Keratinocyte (primary cell): Measurements from ENCODE around the gene FAM20C. TPM values are rescaled to one million over a fixed set of nuclear protein-coding genes. Genes with fewer than 3 reads are reported as not detected.
"Not testable (repeated sequence)": the region's sequence is repeated elsewhere in the genome, so short reads cannot be mapped to it uniquely, and the experiment has no call there.

Experiments
- DNase-seq: peaks from one replicate; pipeline ENCODE4 v3.0.0-alpha.2; 2011; ENCODE audit warnings: low read depth, missing footprints, low spot score
- FAIRE-seq: peaks from 2 replicates; lab custom pipeline; 2011; peaks lifted over from hg19 to GRCh38; lab: Jason Lieb, UNC
- H2AFZ ChIP-seq: 2 replicates; pipeline ENCODE4 v1.6.0; 2012; ENCODE audit warnings: low read length, control low read depth, inconsistent platforms; ENCODE audit not compliant: control insufficient read depth
- H3K27ac ChIP-seq: 2 replicates; pipeline ENCODE4 v1.5.1; 2011; ENCODE audit warnings: low read length; ENCODE audit not compliant: control insufficient read depth, insufficient read depth
- H3K27me3 ChIP-seq: 3 replicates; pipeline ENCODE4 v1.6.0; 2011; ENCODE audit warnings: low read length; ENCODE audit not compliant: control insufficient read depth, insufficient read depth; ENCODE audit errors: extremely low read depth
- H3K36me3 ChIP-seq, 2 experiments: 2 replicates in 1 of 2; 3 replicates in 1 of 2; pipeline ENCODE4 v1.5.1; 2011; ENCODE audit warnings: low read length in 2 of 2, mild to moderate bottlenecking in 1 of 2; ENCODE audit not compliant: control insufficient read depth in 2 of 2, insufficient read depth in 2 of 2; ENCODE audit errors: extremely low read depth in 1 of 2
- H3K4me1 ChIP-seq: 3 replicates; pipeline ENCODE4 v1.5.1; 2011; ENCODE audit warnings: low read length; ENCODE audit not compliant: control insufficient read depth, insufficient read depth; ENCODE audit errors: extremely low read depth
- H3K4me2 ChIP-seq: 3 replicates; pipeline ENCODE4 v1.6.0; 2011; ENCODE audit warnings: low read depth, low read length; ENCODE audit not compliant: control insufficient read depth, insufficient read depth; ENCODE audit errors: extremely low read depth
- H3K4me3 ChIP-seq, 3 experiments: fragments of 200-600 bp in 1 of 3; sonication (generic) in 1 of 3; 2 replicates in 2 of 3; 3 replicates in 1 of 3; pipeline ENCODE4 v1.5.1; 2011 to 2016; ENCODE audit warnings: low read length in 3 of 3, mild to moderate bottlenecking in 3 of 3, control low read depth in 2 of 3, inconsistent platforms in 1 of 3, low read depth in 1 of 3, mixed read lengths in 1 of 3, mixed run types in 1 of 3, moderate library complexity in 1 of 3; ENCODE audit not compliant: control insufficient read depth in 2 of 3, insufficient read depth in 2 of 3; ENCODE audit errors: extremely low read depth in 1 of 3
- H3K79me2 ChIP-seq: 2 replicates; pipeline ENCODE4 v1.6.0; 2012; ENCODE audit warnings: low read length; ENCODE audit not compliant: control insufficient read depth, insufficient read depth
- H3K9ac ChIP-seq: 3 replicates; pipeline ENCODE4 v1.6.0; 2011; ENCODE audit warnings: low read length; ENCODE audit not compliant: control insufficient read depth, insufficient read depth; ENCODE audit errors: extremely low read depth
- H3K9me1 ChIP-seq: 3 replicates; pipeline ENCODE4 v1.6.0; 2011; ENCODE audit warnings: low read length; ENCODE audit not compliant: control insufficient read depth, insufficient read depth; ENCODE audit errors: extremely low read depth
- H3K9me3 ChIP-seq: 2 replicates; pipeline ENCODE4 v1.5.1; 2012; ENCODE audit warnings: low read depth, low read length; ENCODE audit not compliant: control insufficient read depth
- H4K20me1 ChIP-seq: 3 replicates; pipeline ENCODE4 v1.6.0; 2011; ENCODE audit warnings: low read length; ENCODE audit not compliant: control insufficient read depth, insufficient read depth; ENCODE audit errors: extremely low read depth
- EZH2 ChIP-seq: IDR thresholded peaks from one replicate; pipeline ENCODE4 v1.6.1; 2012; ENCODE audit warnings: inconsistent platforms, mild to moderate bottlenecking, low read length, moderate library complexity
- dilution Hi-C: fragments of 300-500 bp; cut with MboI; formaldehyde crosslinking; loops from one replicate; pipeline ENCODE4 v1.7.0; 2020; ENCODE audit warnings: low sequenced_read_pairs; ENCODE audit not compliant: extremely low pct_ligation_motif_present
- polyA plus RNA-seq, 5 experiments: library from polyadenylated mRNA; depleted of rRNA in 3 of 5; stranded (reverse) in 3 of 5; stranded (forward) in 1 of 5; unstranded in 1 of 5; fragments of >200 nt; gene quantifications; 1 replicate in 1 of 5; 2 replicates in 3 of 5; 3 replicates in 1 of 5; pipeline versions ENCODE4 v1.2.1 to v1.2.3, GENCODE V29; 2011 to 2012; ENCODE audit warnings: missing spikeins in 2 of 5, low read depth in 1 of 5, low replicate concordance in 1 of 5
- TF ChIP-seq, protein P1 (sequence below), 3 experiments: IDR thresholded peaks in 1 of 3; conservative IDR thresholded peaks in 1 of 3; optimal IDR thresholded peaks in 1 of 3; 2 replicates in 2 of 3; 3 replicates in 1 of 3; pipeline versions ENCODE3 to v1.5.1; 2011; ENCODE audit warnings: low read length in 3 of 3, mild to moderate bottlenecking in 3 of 3, moderate library complexity in 2 of 3, control low read depth in 1 of 3, inconsistent platforms in 1 of 3; ENCODE audit not compliant: insufficient read depth in 2 of 3; ENCODE audit errors: extremely low read depth in 1 of 3

FAM20C gene
- polyA plus RNA-seq, 1 donor (not counting 4 experiments of a cell fraction or from before 2014, with no cell fraction given), result 3.8 TPM

DNA sequence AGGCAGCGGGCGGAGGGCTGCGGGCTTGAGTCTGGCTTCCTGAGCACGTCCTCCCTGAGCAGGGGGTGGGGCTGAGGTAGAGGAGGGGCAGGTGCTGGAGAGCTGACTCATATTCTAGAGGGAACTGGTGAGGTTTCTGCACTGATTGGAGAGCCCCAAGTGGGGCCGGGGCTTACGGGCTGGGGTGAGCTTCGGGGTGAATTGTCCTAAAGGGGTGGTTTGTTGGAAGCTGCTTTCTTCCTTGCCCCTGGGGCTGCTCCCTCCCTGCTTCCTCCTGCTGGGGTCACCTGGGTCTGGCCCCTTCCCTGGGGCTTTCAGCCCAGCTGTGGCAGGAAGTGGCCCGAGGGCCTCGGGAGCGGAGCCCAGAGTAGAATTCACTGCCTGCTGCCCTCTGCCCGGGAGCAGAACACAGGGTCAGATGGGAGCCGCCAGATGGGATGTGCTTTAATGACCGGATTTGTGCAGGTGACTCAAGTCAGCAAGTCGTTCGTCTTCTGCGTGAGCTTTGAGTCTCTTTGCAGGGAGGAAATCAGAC, 48.6 kb downstream of the FAM20C start:
- Histone ChIP-seq H3K36me3 (no peaks in the 10 kb centered on the region), H3K79me2 (peaks cover 5% of the 10 kb centered on the region), H3K4me2 (peak overlapping the region; percentile 80), H2AFZ (no peak overlapping the region), H3K27ac (no peak overlapping the region), H3K9me1 (no peaks in the 10 kb centered on the region), H3K27me3 (no peaks in the 10 kb centered on the region), H3K9ac (no peak overlapping the region), H3K4me3 (peak overlapping the region in 1 of 3 experiments; percentile 38), H3K4me1 (peaks cover 18% of the 10 kb centered on the region), H3K9me3 (no peaks in the 10 kb centered on the region), H4K20me1 (no peaks in the 10 kb centered on the region)
- TF ChIP-seq, protein P1, sequence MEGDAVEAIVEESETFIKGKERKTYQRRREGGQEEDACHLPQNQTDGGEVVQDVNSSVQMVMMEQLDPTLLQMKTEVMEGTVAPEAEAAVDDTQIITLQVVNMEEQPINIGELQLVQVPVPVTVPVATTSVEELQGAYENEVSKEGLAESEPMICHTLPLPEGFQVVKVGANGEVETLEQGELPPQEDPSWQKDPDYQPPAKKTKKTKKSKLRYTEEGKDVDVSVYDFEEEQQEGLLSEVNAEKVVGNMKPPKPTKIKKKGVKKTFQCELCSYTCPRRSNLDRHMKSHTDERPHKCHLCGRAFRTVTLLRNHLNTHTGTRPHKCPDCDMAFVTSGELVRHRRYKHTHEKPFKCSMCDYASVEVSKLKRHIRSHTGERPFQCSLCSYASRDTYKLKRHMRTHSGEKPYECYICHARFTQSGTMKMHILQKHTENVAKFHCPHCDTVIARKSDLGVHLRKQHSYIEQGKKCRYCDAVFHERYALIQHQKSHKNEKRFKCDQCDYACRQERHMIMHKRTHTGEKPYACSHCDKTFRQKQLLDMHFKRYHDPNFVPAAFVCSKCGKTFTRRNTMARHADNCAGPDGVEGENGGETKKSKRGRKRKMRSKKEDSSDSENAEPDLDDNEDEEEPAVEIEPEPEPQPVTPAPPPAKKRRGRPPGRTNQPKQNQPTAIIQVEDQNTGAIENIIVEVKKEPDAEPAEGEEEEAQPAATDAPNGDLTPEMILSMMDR (optimal IDR thresholded peaks at IDR 0.05 in 1 of 3, IDR thresholded peaks at IDR 0.05 in 1 of 3, conservative IDR thresholded peaks at IDR 0.05 in 1 of 3; ENCODE audit: extremely low read depth in 1 of 3, insufficient read depth in 2 of 3, low read length in 3 of 3), result no peak
- no peak for TF ChIP-seq EZH2
- FAIRE-seq (no peak), DNase-seq (no peak)
- dilution Hi-C loops, result no loop called here

DNA sequence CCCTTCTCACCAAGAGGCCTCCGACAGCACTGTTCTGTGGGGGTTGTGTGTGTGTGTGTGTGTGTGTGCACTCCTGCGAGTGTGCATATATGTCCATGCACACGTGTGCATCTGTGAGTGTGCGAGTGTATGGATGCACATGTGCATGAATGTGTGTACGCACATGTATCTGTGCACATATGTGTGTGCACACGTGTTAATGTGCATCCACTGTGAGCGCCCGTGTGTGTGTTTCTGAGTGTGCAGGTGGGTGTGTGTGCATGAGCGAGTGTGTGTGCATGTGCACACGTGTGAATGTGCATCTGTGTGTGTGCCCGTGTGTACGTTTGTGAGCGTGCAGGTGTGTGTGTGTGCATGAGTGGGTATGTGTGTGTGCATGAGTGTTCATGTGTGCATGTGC, 49.1 kb downstream of the FAM20C start:
- no peak overlapping the region for H3K9ac ChIP-seq
- no peak overlapping the region for H3K4me3 ChIP-seq
- H2AFZ ChIP-seq, result no peak overlapping the region
- H4K20me1 ChIP-seq, result no peaks in the 10 kb centered on the region
- H3K27me3 ChIP-seq, result no peaks in the 10 kb centered on the region
- TF ChIP-seq, protein P1 (optimal IDR thresholded peaks at IDR 0.05 in 1 of 3, IDR thresholded peaks at IDR 0.05 in 1 of 3, conservative IDR thresholded peaks at IDR 0.05 in 1 of 3; ENCODE audit: extremely low read depth in 1 of 3, insufficient read depth in 2 of 3, low read length in 3 of 3), result no peak
- TF ChIP-seq EZH2, result no peak
- no peaks in the 10 kb centered on the region for H3K9me3 ChIP-seq
- no peaks in the 10 kb centered on the region for H3K36me3 ChIP-seq
- H3K4me1 ChIP-seq, result peaks cover 18% of the 10 kb centered on the region
- H3K9me1 ChIP-seq, result no peaks in the 10 kb centered on the region
- peak overlapping the region; percentile 80 for H3K4me2 ChIP-seq
- H3K27ac ChIP-seq, result no peak overlapping the region
- dilution Hi-C loops, result no loop called here
- peaks cover 5% of the 10 kb centered on the region for H3K79me2 ChIP-seq
- DNase-seq (no peak), FAIRE-seq (no peak)

DNA sequence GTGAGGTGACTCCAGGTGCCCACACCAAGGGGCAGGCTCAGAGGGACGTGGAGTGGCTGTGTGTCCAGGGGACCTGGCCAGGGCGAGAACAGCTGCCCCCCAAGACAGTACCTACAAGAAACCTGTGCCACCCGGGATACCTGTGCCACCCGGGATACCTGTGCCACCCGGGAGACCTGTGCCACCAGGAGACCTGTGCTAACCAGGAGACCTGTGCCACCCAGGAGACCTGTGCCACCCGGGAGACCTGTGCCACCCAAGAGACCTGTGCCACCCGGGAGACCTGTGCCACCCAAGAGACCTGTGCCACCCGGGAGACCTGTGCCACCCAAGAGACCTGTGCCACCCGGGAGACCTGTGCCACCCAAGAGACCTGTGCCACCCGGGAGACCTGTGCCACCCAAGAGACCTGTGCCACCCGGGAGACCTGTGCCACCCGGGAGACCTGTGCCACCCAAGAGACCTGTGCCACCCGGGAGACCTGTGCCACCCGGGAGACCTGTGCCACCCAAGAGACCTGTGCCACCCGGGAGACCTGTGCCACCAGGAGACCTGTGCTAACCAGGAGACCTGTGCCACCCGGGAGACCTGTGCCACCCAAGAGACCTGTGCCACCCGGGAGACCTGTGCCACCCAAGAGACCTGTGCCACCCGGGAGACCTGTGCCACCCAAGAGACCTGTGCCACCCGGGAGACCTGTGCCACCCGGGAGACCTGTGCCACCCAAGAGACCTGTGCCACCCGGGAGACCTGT, 50.6 kb downstream of the FAM20C start:
- DNase-seq, H3K27ac ChIP-seq, H3K4me2 ChIP-seq, FAIRE-seq, H3K79me2 ChIP-seq, H3K9me3 ChIP-seq, H3K27me3 ChIP-seq, H3K4me3 ChIP-seq, H3K36me3 ChIP-seq, H3K9ac ChIP-seq, H3K9me1 ChIP-seq, dilution Hi-C loops, H4K20me1 ChIP-seq, H2AFZ ChIP-seq: not testable (repeated sequence)
- H3K4me1 ChIP-seq, result peaks cover 12% of the 10 kb centered on the region
